Progenitor cell of endocrine pancreas (in vitro differentiated cells): ENCODE data around the gene CEP72. TPM values are rescaled to one million over a fixed set of nuclear protein-coding genes. Genes with fewer than 3 reads are reported as not detected.
"Not testable (repeated sequence)": the region's sequence is repeated elsewhere in the genome, so short reads cannot be mapped to it uniquely, and the experiment has no call there.

ENCODE experiments used
- DNase-seq: peaks from one replicate; pipeline ENCODE4 v3.0.0; 2021; ENCODE audit warnings: low spot score; ENCODE audit not compliant: unreplicated experiment
- H3K27ac Mint-ChIP-seq: 2 replicates; pipeline ENCODE4 v1.8.0; 2021; ENCODE audit warnings: mild to moderate bottlenecking, moderate library complexity, mixed read lengths
- H3K27me3 Mint-ChIP-seq: 2 replicates; pipeline ENCODE4 v1.8.0; 2021; ENCODE audit warnings: mixed read lengths
- H3K36me3 Mint-ChIP-seq: 2 replicates; pipeline ENCODE4 v1.8.0; 2022; ENCODE audit warnings: mixed read lengths; ENCODE audit not compliant: insufficient read depth
- H3K4me1 Mint-ChIP-seq: 2 replicates; pipeline ENCODE4 v1.8.0; 2021; ENCODE audit warnings: low read depth, mixed read lengths
- H3K4me3 Mint-ChIP-seq: 2 replicates; pipeline ENCODE4 v1.8.0; 2021; ENCODE audit warnings: low read depth, mild to moderate bottlenecking, moderate library complexity, mixed read lengths
- H3K9me3 Mint-ChIP-seq: 2 replicates; pipeline ENCODE4 v1.8.0; 2021; ENCODE audit warnings: low read depth, mixed read lengths
- CTCF ChIP-seq: fragments of 200-600 bp; sonication (generic); IDR thresholded peaks from one replicate; pipeline ENCODE4 v1.5.0; 2021; ENCODE audit warnings: antibody characterized with exemption, mild to moderate bottlenecking; ENCODE audit not compliant: unreplicated experiment
- total RNA-seq: library from RNA; stranded (reverse); gene quantifications from 2 replicates; pipeline ENCODE4 v1.2.1, GENCODE V29; 2021

Gene CEP72
- total RNA-seq, 1 donor from 2014 or later: 24.8 TPM

- no peak for DNase-seq
- Mint-ChIP-seq H3K4me3 (no peak overlapping the region), H3K27me3 (peaks cover 45% of the 10 kb centered on the region), H3K4me1 (no peaks in the 10 kb centered on the region), H3K9me3 (peaks cover 18% of the 10 kb centered on the region), H3K27ac (no peak overlapping the region), H3K36me3 (no peaks in the 10 kb centered on the region)
- no peak for TF ChIP-seq CTCF
Measured at GRCh38 chr5:580436-580835, 31.7 kb upstream of the CEP72 start.

GRCh38 chr5:581266-581665 is 30.9 kb upstream of the CEP72 start:
- no peak for TF ChIP-seq CTCF
- H3K9me3 Mint-ChIP-seq: peaks cover 13% of the 10 kb centered on the region
- H3K27ac Mint-ChIP-seq: no peak overlapping the region
- no peak overlapping the region for H3K4me3 Mint-ChIP-seq
- H3K27me3 Mint-ChIP-seq: peaks cover 46% of the 10 kb centered on the region
- no peaks in the 10 kb centered on the region for H3K4me1 Mint-ChIP-seq
- H3K36me3 Mint-ChIP-seq: no peaks in the 10 kb centered on the region
- DNase-seq: no peak

GRCh38 chr5:581941-582340 is 30.2 kb upstream of the CEP72 start:
- no peak for DNase-seq
- no peak overlapping the region for H3K27ac Mint-ChIP-seq
- H3K4me1 Mint-ChIP-seq: no peaks in the 10 kb centered on the region
- peaks cover 10% of the 10 kb centered on the region for H3K9me3 Mint-ChIP-seq
- TF ChIP-seq CTCF: no peak
- no peak overlapping the region for H3K4me3 Mint-ChIP-seq
- peaks cover 43% of the 10 kb centered on the region for H3K27me3 Mint-ChIP-seq
- H3K36me3 Mint-ChIP-seq: no peaks in the 10 kb centered on the region

GRCh38 chr5:582445-582844 is 29.7 kb upstream of the CEP72 start:
- H3K36me3 Mint-ChIP-seq, H3K4me3 Mint-ChIP-seq, H3K9me3 Mint-ChIP-seq, DNase-seq, H3K4me1 Mint-ChIP-seq, H3K27ac Mint-ChIP-seq: not testable (repeated sequence)
- H3K27me3 Mint-ChIP-seq: peaks cover 43% of the 10 kb centered on the region

- H3K27ac Mint-ChIP-seq: no peak overlapping the region
- no peak for DNase-seq
- no peak for TF ChIP-seq CTCF
- H3K9me3 Mint-ChIP-seq: peaks cover under 1% of the 10 kb centered on the region
- H3K36me3 Mint-ChIP-seq: no peaks in the 10 kb centered on the region
- no peak overlapping the region for H3K4me3 Mint-ChIP-seq
- H3K4me1 Mint-ChIP-seq: no peaks in the 10 kb centered on the region
- peaks cover 49% of the 10 kb centered on the region for H3K27me3 Mint-ChIP-seq
Measured at GRCh38 chr5:582936-583635, 29.1 kb upstream of the CEP72 start.

GRCh38 chr5:583645-584044 is 28.5 kb upstream of the CEP72 start:
- Mint-ChIP-seq H3K36me3 (no peaks in the 10 kb centered on the region), H3K4me1 (no peaks in the 10 kb centered on the region), H3K4me3 (no peak overlapping the region), H3K9me3 (no peaks in the 10 kb centered on the region), H3K27ac (no peak overlapping the region), H3K27me3 (peaks cover 51% of the 10 kb centered on the region)
- DNase-seq: no peak
- no peak for TF ChIP-seq CTCF
